Aorta (tissue), 5 donors: ENCODE data around the gene CLUH. TPM values are rescaled to one million over a fixed set of nuclear protein-coding genes. Genes with fewer than 3 reads are reported as not detected.
"Not testable (repeated sequence)": the region's sequence is repeated elsewhere in the genome, so short reads cannot be mapped to it uniquely, and the experiment has no call there.

Experiments used
- ATAC-seq: fragments of 200-7000 bp; cut with Tn5 transposase; one replicate; pipeline ENCODE4 v1.9.1; 2022; ENCODE audit warnings: moderate library complexity; ENCODE audit not compliant: low FRiP score
- DNase-seq, 2 donors: peaks; one replicate each; pipeline ENCODE4 v3.0.0-alpha.2; 2020
- H3K27ac ChIP-seq, 2 donors: one replicate each; pipeline ENCODE4 v1.5.1; 2013; ENCODE audit warnings: low read length in 2 of 2, mild to moderate bottlenecking in 2 of 2, moderate library complexity in 2 of 2, control low read depth in 1 of 2, inconsistent platforms in 1 of 2, low read depth in 1 of 2
- H3K27me3 ChIP-seq, 2 donors: one replicate each; pipeline ENCODE4 v1.6.1; 2013; ENCODE audit warnings: control low read depth in 1 of 2, low read length in 1 of 2, mild to moderate bottlenecking in 1 of 2, moderate library complexity in 1 of 2; ENCODE audit not compliant: insufficient read depth in 2 of 2, control insufficient read depth in 1 of 2
- H3K36me3 ChIP-seq, 2 donors: one replicate each; pipeline ENCODE4 v1.6.1; 2013; ENCODE audit warnings: control low read depth in 1 of 2, low read length in 1 of 2, mild to moderate bottlenecking in 1 of 2; ENCODE audit not compliant: insufficient read depth in 2 of 2, control insufficient read depth in 1 of 2
- H3K4me1 ChIP-seq, 2 donors: one replicate each; pipeline ENCODE4 v1.6.1; 2013; ENCODE audit warnings: low read length in 2 of 2, control low read depth in 1 of 2, mild to moderate bottlenecking in 1 of 2, moderate library complexity in 1 of 2; ENCODE audit not compliant: insufficient read depth in 2 of 2, control insufficient read depth in 1 of 2
- H3K4me3 ChIP-seq, 2 donors: one replicate each; pipeline ENCODE4 v1.5.1; 2013; ENCODE audit warnings: low read length in 2 of 2, control low read depth in 1 of 2, mild to moderate bottlenecking in 1 of 2
- H3K9me3 ChIP-seq: one replicate; pipeline ENCODE4 v1.6.1; 2013; ENCODE audit warnings: mild to moderate bottlenecking, low read length; ENCODE audit not compliant: control insufficient read depth
- WGBS, 2 donors: extraction: QIAGEN DNeasy Blood & Tissue Kit; methylation state at CpG; one replicate each; pipeline ENCODE4 v1.1.7; 2013; 5-methylcytosine and 5-hydroxymethylcytosine counted together
- intact Hi-C, 2 donors: fragments of 100-400 bp; cut with DNase I; formaldehyde crosslinking; loops; one replicate each; pipeline versions ENCODE4 v1.14.2 to v1.15.0; 2022
- polyA plus RNA-seq, 2 donors: library from polyadenylated mRNA; stranded (reverse); fragments of 200-250 nt; gene quantifications; one replicate each; pipeline ENCODE4 v1.2.3, GENCODE V29; 2013
- total RNA-seq, 2 donors: library from RNA; stranded (reverse); fragmentation: NEBNext Ultra II Directional; extraction: Animal tissue kit (Norgen Biotek cat#: 25700); gene quantifications; one replicate each; pipeline ENCODE4 v1.2.1, GENCODE V29; 2021
- donor health status: healthy with polysubstance abuse.
- donor health status: Bipolar disorder and iron deficiency.
- donor health status: DM: no; HTN: no; CAD: no.
- donor health status: DM: no; HTN: no; CAD: no.
- donor health status: DM: yes; HTN: yes; CAD: no.

Gene CLUH
- total and polyA plus RNA-seq, 4 donors = 17.3 to 35.1 (median 28.5) TPM

DNA sequence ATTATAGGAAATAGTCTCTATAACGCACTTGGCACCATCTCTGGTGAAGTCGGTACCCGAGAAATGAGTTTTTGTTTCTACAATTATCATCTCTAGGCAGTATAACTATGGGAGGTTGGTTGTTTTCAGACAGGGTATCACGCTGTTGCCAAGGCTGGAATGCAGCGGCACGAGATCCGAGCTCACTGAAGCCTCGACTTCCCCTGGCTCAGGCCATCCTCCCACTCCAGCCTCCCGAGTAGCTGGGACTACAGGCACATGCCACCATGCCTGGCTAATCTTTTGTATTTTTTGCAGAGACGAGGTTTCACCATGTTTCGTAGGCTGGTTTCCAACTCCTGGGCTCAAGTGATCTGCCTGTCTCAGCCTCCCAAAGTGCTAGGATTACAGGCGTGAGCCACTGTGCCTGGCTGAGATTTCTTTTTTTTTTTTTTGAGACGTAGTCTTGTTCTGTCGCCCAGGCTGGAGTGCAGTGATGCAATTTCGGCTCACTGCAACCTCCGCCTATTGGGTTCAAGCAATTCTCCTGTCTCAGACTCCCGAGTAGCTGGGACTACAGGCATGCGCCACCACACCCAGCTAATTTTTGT lies 12.3 kb downstream of the CLUH start:
- intact Hi-C loops, H3K27ac ChIP-seq, H3K4me1 ChIP-seq, H3K4me3 ChIP-seq, ATAC-seq, H3K9me3 ChIP-seq, H3K27me3 ChIP-seq: not testable (repeated sequence)
- 80 to 85% methylated on average over 18 of the region's 18 CpGs for WGBS, 2 donors
- peaks cover 0 to 17% of the 10 kb centered on the region in 2 donors for H3K36me3 ChIP-seq
- DNase-seq = peak in 1 of 2 donors; percentile 58

DNA sequence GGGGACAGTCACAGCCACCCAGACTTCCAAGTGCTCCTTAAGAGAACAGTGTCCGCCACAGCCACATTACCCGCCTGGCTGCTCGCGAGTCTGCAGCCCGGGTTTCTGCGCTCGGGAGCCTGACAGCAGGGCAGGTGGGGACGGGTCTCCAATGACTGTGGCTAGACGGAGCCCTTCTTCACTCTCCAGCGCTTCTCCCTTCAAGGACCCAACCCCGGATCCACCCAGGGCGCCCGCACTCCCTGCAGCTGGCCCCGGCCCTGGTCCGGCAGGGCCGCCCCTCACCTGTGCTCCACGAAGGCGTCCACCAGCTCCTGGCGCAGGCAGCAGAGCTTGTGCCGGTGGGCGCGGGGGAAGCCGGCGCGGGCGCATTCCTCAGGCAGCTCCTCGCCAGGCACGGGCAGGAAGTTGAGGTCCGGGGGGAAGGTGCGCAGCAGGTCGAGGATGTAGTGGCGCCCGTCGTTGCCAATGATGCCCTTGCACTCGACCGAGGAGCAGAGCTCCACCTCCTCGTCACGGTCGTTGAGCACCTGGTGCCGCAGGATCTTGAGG lies 13.9 kb downstream of the CLUH start:
- Histone ChIP-seq H3K4me1 (no peaks in the 10 kb centered on the region), H3K27ac (no peak overlapping the region), H3K4me3 (no peak overlapping the region), H3K36me3 (peaks cover 0 to 14% of the 10 kb centered on the region in 2 donors), H3K9me3 (no peaks in the 10 kb centered on the region), H3K27me3 (no peaks in the 10 kb centered on the region)
- 97% methylated on average over 39 to 40 of the region's 40 CpGs for WGBS, 2 donors
- DNase-seq (peak; percentile 38 to 64), ATAC-seq (no peak)
- intact Hi-C loops = no loop called here

DNA sequence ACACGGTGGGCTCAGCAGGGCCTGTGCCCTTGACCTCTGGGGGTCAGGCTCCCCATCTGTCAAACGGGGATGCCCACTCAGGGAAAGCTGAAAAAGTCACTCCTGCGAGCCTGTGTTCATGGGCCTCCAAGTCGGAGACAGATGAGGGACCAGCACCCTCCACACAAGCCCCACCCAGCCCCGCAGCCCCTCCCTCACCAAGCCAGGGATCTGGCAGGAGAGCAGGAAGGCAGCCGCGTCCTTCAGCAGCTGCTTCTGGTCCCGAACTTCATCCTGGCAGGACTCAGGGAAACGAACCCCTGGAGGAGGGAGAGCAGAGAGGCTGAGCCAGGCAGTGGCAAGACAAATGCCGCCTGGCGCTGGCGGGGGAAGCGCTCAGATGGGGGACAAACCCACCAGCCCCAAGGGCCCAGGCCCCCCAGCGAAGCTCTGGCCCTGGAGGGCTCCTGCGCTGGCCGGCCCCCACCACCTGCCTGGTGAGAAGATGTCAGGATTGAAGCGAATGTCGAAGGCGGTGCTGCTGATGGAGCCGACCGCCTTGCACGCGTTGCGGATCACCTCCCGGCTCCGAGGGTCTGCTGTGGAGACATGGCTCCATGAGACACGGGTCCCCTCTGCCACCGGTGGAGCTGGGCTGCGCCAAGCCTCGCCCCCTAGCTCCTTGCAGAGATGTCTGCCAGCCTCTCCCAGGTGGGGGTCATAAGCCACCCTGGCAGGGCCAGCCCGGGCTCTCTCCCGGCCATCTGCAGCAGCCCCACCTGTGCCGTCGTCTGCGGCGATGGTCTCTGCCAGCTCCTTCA lies 15.4 kb downstream of the CLUH start:
- Histone ChIP-seq H3K4me3 (no peak overlapping the region), H3K36me3 (peaks cover 0 to 9% of the 10 kb centered on the region in 2 donors), H3K27me3 (no peaks in the 10 kb centered on the region), H3K9me3 (no peaks in the 10 kb centered on the region), H3K27ac (no peak overlapping the region), H3K4me1 (no peaks in the 10 kb centered on the region)
- WGBS, 2 donors = 87 to 88% methylated on average over 33 to 36 of the region's 36 CpGs
- DNase-seq (peak; percentile 43 to 75), ATAC-seq (no peak)
- intact Hi-C loops = no loop called here

DNA sequence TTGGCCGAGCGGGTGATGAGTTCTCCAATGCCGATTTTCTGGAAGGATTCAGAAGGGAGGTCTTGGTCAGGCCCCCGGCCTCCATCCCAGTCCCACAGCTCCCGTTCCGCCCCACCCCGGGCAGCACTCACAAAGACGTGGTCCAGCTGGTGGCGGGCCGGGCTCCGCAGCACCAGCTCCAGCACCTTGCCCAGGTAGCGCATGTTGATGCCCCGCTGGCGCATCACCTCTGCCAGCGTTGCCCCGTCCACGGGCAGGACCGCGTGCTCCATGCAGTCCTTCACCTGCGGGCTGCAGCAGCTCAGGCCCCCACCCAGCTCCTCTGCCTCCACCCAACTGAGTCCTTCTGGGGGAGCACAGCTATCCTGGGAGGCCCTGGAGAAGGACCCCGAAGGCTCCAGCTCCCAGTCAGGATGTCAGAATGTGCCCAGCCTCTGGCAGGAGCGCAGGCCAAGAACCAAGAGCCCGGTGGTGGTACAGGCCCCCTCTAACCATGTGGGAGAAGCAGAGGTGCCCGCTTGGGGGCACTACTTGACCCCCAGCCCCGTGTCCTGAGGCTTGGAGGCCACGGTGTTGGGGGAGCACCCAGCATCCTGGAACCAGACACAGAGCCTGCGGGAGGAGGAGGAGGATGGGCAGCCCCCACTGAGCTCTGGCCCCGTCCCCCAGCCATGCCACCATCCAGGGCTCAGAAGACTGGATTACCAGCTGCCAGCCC lies 16.2 kb downstream of the CLUH start:
- Histone ChIP-seq H3K27me3 (no peaks in the 10 kb centered on the region), H3K27ac (no peak overlapping the region), H3K4me3 (no peak overlapping the region), H3K36me3 (peaks cover 0 to 8% of the 10 kb centered on the region in 2 donors), H3K9me3 (no peaks in the 10 kb centered on the region), H3K4me1 (no peaks in the 10 kb centered on the region)
- 91% methylated on average over 28 of the region's 28 CpGs for WGBS, 2 donors
- ATAC-seq (no peak), DNase-seq (peak; percentile 43 to 66)
- intact Hi-C loops = no loop called here

DNA sequence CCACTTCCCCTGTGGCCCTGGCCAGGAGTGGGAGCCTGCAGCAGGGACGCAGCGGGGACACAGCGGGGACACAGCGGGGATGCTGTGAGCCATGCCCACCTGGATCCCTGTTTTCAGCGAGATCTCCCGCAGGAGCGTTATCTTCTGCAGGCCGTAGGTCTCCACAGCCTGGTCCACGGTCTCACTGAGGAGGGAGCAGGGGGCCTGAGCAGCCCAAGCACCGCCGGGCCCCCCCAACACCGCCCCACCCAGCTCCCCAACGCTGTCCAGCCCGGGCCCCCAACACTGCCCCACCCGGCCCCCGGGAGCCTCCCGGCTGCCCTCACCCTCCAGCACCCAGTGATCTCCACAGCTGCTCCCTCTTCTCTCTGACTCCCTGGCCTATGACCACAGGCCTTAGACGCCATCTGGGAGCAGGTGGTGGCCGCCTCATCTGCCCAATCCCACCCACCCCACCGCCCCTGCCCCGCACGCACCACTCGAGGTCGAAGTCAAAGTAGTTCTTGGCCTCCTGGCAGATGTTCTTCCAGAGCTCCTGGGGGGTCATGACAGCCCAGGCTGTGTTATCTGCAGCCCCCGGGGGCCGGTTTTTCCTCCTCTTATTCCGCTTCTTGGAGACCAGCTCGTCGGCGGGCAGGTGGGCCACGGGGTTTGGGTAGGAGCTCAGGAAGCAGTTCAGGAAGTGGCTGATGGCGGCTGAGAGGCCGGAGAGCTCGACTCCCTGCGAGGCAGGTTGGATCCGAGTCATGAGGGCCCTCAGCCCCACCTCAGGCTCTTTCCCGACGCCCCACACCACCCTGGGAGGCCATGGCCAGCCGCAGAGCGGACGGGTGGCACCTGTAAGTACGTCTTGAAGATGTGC lies 17.0 kb downstream of the CLUH start:
- H3K27ac ChIP-seq = no peak overlapping the region
- H3K4me1 ChIP-seq = no peaks in the 10 kb centered on the region
- no peaks in the 10 kb centered on the region for H3K27me3 ChIP-seq
- intact Hi-C loops = no loop called here
- 93% methylated on average over 41 to 42 of the region's 42 CpGs for WGBS, 2 donors
- H3K4me3 ChIP-seq = no peak overlapping the region
- DNase-seq (no peak), ATAC-seq (no peak)
- no peaks in the 10 kb centered on the region for H3K9me3 ChIP-seq
- H3K36me3 ChIP-seq = peaks cover 0 to 8% of the 10 kb centered on the region in 2 donors

DNA sequence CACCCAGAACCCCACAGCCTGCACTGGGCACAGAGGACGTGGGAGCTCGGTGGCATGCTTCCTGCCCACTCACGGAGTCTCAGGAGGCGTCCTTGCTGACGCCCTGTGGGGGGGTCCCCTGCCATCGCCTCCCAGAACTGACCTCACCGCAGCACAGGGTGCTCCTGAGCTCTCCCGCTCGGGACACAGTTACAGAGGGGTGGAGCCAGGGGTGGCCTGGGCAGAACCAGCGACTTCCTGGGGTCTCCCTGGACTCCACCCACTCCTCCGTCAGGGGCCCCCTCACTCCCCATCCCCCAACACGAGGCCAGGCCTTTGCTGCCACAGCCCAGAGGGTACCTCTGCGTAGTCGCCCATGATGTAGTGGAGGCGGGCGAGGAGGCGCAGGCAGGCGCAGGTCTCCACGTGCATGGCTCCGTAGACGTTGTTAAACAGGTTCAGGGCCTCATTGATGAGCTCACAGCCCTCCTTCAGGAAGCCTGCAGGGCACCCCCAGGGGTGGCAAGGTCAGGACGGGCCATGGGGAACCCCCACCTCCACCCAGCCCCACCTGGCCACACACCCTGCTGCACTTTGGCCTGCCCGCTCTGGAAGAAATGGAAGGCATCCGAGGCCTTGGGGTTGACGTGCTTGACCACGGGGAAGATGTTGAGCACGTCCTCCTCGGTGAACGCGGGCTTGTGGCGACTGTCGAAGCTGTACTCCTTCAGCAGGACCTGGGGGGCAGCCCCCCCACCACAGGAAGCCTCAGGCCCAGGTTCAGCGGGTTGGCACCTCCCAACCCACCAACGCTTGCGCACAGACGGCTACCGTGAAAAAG lies 17.8 kb downstream of the CLUH start:
- Histone ChIP-seq H3K4me3 (no peak overlapping the region), H3K36me3 (peaks cover 0 to 8% of the 10 kb centered on the region in 2 donors), H3K27me3 (no peaks in the 10 kb centered on the region), H3K9me3 (no peaks in the 10 kb centered on the region), H3K27ac (no peak overlapping the region), H3K4me1 (no peaks in the 10 kb centered on the region)
- 89% methylated on average over 37 of the region's 37 CpGs for WGBS, 2 donors
- intact Hi-C loops = no loop called here
- peak in 1 of 2 donors; percentile 47 for DNase-seq
- no peak for ATAC-seq

DNA sequence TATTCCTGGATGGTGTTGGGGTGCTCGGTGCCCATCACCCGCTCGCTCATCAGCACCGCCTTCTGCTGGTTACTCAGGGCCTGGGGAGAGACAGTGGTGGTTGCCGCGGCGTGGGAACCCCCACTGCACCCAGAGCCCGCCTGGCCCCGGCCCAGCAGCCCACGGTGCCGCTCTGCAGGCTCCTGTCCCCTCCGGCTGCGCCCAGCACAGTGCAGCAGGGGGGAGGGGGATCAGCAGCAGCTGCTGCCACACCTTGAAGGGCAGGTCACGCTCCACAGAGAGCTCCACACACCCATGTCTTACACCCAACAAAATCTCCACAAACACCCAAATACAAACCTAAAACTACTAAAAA lies 18.8 kb downstream of the CLUH start:
- intact Hi-C loops = no loop called here
- Histone ChIP-seq H3K27ac (no peak overlapping the region), H3K9me3 (no peaks in the 10 kb centered on the region), H3K4me1 (no peaks in the 10 kb centered on the region), H3K4me3 (no peak overlapping the region), H3K36me3 (peaks cover 0 to 2% of the 10 kb centered on the region in 2 donors), H3K27me3 (no peaks in the 10 kb centered on the region)
- ATAC-seq (no peak), DNase-seq (no peak)
- WGBS, 2 donors = 91 to 96% methylated on average over 9 to 14 of the region's 14 CpGs
